RWPE2 (cell line): Measurements from ENCODE around the gene SFRP2.

ENCODE experiments used
- ATAC-seq: fragments of 200-7000 bp; cut with Tn5 transposase; 3 replicates; pipeline ENCODE4 v1.9.1; 2021; ENCODE audit warnings: low read depth
- DNase-seq: peaks from one replicate; pipeline ENCODE4 v3.0.0-alpha.2; 2020; ENCODE audit warnings: low spot score
- H3K27ac ChIP-seq: fragments of 450-650 bp; 2 replicates; pipeline ENCODE4 v1.5.1; 2017; ENCODE audit warnings: mild to moderate bottlenecking; ENCODE audit not compliant: poor library complexity, severe bottlenecking
- H3K27me3 ChIP-seq: fragments of 250-450 bp; sonication (Bioruptor Pico); 2 replicates; pipeline ENCODE4 v1.5.1; 2021; ENCODE audit warnings: mild to moderate bottlenecking, moderate library complexity; ENCODE audit not compliant: insufficient read depth, poor library complexity, severe bottlenecking
- H3K36me3 ChIP-seq: fragments of 250-450 bp; sonication (Bioruptor Pico); 2 replicates; pipeline ENCODE4 v1.5.1; 2020; ENCODE audit warnings: low read depth, mild to moderate bottlenecking, moderate library complexity
- H3K4me1 ChIP-seq: fragments of 250-450 bp; sonication (Bioruptor Pico); 2 replicates; pipeline ENCODE4 v1.5.1; 2021; ENCODE audit warnings: mild to moderate bottlenecking, moderate library complexity; ENCODE audit not compliant: insufficient read depth, poor library complexity, severe bottlenecking
- H3K4me3 ChIP-seq: fragments of 250-450 bp; sonication (Bioruptor Pico); 2 replicates; pipeline ENCODE4 v1.5.1; 2021; ENCODE audit warnings: mild to moderate bottlenecking, moderate library complexity; ENCODE audit not compliant: severe bottlenecking
- H3K9me3 ChIP-seq: fragments of 250-450 bp; sonication (Bioruptor Pico); 2 replicates; pipeline ENCODE4 v1.5.1; 2021; ENCODE audit warnings: mild to moderate bottlenecking, moderate library complexity; ENCODE audit not compliant: severe bottlenecking
- TF ChIP-seq, protein P1 (sequence below): fragments of 450-650 bp; IDR thresholded peaks from one replicate; pipeline ENCODE4 v1.5.1; 2017; ENCODE audit warnings: mild to moderate bottlenecking, moderate library complexity; ENCODE audit not compliant: poor library complexity, severe bottlenecking

SFRP2 gene

GRCh38 chr4:153778383-153778782 is 10.5 kb downstream of the SFRP2 start:
- Histone ChIP-seq H3K4me3 (no peak overlapping the region), H3K9me3 (no peaks in the 10 kb centered on the region), H3K27me3 (no peaks in the 10 kb centered on the region), H3K4me1 (peaks cover 11% of the 10 kb centered on the region), H3K36me3 (no peaks in the 10 kb centered on the region), H3K27ac (no peak overlapping the region)
- no peak for ATAC-seq
- TF ChIP-seq, protein P1, sequence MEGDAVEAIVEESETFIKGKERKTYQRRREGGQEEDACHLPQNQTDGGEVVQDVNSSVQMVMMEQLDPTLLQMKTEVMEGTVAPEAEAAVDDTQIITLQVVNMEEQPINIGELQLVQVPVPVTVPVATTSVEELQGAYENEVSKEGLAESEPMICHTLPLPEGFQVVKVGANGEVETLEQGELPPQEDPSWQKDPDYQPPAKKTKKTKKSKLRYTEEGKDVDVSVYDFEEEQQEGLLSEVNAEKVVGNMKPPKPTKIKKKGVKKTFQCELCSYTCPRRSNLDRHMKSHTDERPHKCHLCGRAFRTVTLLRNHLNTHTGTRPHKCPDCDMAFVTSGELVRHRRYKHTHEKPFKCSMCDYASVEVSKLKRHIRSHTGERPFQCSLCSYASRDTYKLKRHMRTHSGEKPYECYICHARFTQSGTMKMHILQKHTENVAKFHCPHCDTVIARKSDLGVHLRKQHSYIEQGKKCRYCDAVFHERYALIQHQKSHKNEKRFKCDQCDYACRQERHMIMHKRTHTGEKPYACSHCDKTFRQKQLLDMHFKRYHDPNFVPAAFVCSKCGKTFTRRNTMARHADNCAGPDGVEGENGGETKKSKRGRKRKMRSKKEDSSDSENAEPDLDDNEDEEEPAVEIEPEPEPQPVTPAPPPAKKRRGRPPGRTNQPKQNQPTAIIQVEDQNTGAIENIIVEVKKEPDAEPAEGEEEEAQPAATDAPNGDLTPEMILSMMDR: no peak
- no peak for DNase-seq

GRCh38 chr4:153777421-153777820 is 11.5 kb downstream of the SFRP2 start:
- H3K27me3 ChIP-seq: no peaks in the 10 kb centered on the region
- H3K27ac ChIP-seq: no peak overlapping the region
- H3K36me3 ChIP-seq: no peaks in the 10 kb centered on the region
- H3K9me3 ChIP-seq: no peaks in the 10 kb centered on the region
- no peak overlapping the region for H3K4me3 ChIP-seq
- ATAC-seq: no peak
- TF ChIP-seq, protein P1: no peak
- peaks cover 8% of the 10 kb centered on the region for H3K4me1 ChIP-seq
- DNase-seq: no peak

DNA sequence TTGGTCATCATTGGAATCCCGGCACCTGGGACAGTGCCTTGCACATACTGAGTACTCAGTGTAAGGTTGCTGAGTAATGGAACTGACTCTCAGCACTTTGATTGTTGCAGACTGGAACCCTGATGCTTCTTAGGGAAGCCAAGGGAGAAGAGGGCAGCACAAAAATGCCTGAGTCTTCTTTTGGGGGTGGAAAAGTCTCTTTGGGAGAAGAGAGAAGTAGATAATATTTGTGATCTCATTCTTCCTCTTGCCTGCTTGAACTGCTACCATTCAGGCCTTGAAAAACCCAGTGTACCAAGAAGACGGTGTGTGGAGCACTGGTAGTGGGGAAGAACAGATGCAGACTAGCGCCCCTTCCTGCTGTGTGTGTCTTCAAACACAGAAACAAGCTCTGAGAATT is 12.3 kb downstream of the SFRP2 start:
- Histone ChIP-seq H3K36me3 (no peaks in the 10 kb centered on the region), H3K4me3 (no peak overlapping the region), H3K27ac (no peak overlapping the region), H3K27me3 (no peaks in the 10 kb centered on the region), H3K9me3 (no peaks in the 10 kb centered on the region), H3K4me1 (peaks cover under 1% of the 10 kb centered on the region)
- TF ChIP-seq, protein P1: no peak
- ATAC-seq (no peak), DNase-seq (no peak)

DNA sequence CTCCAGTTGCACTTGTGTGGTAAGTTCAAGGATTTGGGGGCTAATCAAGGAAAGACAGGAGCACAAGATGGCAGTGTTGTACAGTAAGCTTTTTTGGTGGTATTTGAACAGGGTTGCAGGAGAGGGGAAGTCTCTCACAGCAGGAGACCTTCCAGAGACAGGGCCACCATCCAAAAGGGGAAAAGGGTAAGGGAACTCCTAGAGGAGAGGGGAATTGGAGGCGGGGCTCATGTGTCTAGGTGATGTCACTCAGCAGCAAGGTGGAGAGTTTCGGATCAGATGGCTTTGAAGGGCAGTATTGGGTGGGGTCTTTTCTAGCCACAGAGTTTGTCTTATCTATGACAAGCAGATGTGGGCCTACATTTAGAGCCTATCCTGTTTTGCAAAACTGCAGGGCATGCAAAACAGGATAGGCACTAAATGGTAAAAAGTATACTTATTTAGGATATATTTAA is 15.6 kb downstream of the SFRP2 start:
- Histone ChIP-seq H3K4me1 (no peaks in the 10 kb centered on the region), H3K9me3 (no peaks in the 10 kb centered on the region), H3K36me3 (no peaks in the 10 kb centered on the region), H3K4me3 (no peak overlapping the region), H3K27me3 (no peaks in the 10 kb centered on the region), H3K27ac (no peak overlapping the region)
- no peak for DNase-seq
- ATAC-seq: no peak
- TF ChIP-seq, protein P1: peak; percentile 19

DNA sequence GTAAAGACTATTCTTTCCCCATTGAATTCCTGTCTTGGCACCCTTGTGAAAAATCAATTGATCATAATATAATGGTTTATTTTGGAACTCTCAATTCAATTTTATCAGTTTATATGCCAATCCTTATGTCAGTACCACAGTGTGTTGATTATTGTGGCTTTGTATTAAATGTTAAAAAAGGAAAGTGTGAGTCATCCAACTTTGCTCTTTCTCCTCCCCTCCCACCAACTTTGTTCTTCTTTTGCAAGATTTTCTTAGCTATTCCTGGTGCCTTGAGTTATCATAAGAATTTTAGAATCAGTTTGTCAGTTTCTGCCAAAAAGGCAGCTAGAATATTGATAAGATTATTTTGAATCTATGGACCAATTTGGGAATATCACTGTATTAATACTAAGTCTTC is 17.8 kb downstream of the SFRP2 start:
- TF ChIP-seq, protein P1: no peak
- Histone ChIP-seq H3K4me1 (no peaks in the 10 kb centered on the region), H3K9me3 (no peaks in the 10 kb centered on the region), H3K27me3 (no peaks in the 10 kb centered on the region), H3K27ac (no peak overlapping the region), H3K36me3 (no peaks in the 10 kb centered on the region), H3K4me3 (no peak overlapping the region)
- no peak for DNase-seq
- no peak for ATAC-seq
